Measurements from ENCODE around the gene ZNF814. TPM values are rescaled to one million over a fixed set of nuclear protein-coding genes. Genes with fewer than 3 reads are reported as not detected.
"Not testable (repeated sequence)": the region's sequence is repeated elsewhere in the genome, so short reads cannot be mapped to it uniquely, and the experiment has no call there.

ZNF814 gene
- total RNA-seq, 1 experiment from 2014 or later = 4.8 TPM

DNA sequence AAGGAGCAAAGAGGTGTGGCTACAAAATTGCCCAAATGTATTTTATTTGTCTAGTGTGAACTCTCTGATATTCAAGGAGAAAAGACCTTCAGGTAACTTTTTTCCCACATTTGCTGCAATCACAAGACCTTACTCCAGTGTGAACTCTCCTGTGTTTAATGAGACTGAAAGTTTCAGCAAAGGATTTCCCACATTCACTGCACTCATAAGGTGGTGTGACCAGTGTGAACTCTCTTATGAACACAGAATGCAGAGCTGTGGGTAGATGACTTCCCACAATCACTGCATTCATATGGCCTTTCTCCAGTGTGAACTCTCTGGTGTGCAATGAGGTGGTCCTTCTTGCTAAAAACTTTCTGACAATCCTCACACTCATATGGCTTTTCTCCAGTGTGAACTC lies 16.4 kb downstream of the ZNF814 start:
- H3K27ac ChIP-seq (ENCODE audit: low read length) = no peak overlapping the region
- DNase-seq (ENCODE audit: low read depth, low spot score) = no peak
- intact Hi-C loops (cut with micrococcal nuclease; ENCODE audit: unreplicated experiment) (no loop called here), in situ Hi-C loops (cut with HindIII; ENCODE audit: low pct_unique_long_range_greater_than_20kb, low sequenced_read_pairs) (no loop called here)
- no peaks in the 10 kb centered on the region for H3K4me1 ChIP-seq (ENCODE audit: control insufficient read depth, insufficient read depth, low read length)
- no TSS peak for BruUV-seq (replicated peaks)
- CTCF ChIA-PET = no interaction called here
- no peak for ATAC-seq
- no peak for TF ChIP-seq TCF7L2 (IDR thresholded peaks at IDR 0.05; ENCODE audit: low read depth, low read length)
- no peak for TF ChIP-seq SIN3A (IDR thresholded peaks at IDR 0.05; ENCODE audit: borderline replicate concordance, insufficient read depth, low read depth, low read length)
- no peak; the same call in 1 of the 2 replicates for TF ChIP-seq POLR2AphosphoS5 (IDR thresholded peaks at IDR 0.05; ENCODE audit: low read depth, low read length)
- TF ChIP-seq, protein P1, sequence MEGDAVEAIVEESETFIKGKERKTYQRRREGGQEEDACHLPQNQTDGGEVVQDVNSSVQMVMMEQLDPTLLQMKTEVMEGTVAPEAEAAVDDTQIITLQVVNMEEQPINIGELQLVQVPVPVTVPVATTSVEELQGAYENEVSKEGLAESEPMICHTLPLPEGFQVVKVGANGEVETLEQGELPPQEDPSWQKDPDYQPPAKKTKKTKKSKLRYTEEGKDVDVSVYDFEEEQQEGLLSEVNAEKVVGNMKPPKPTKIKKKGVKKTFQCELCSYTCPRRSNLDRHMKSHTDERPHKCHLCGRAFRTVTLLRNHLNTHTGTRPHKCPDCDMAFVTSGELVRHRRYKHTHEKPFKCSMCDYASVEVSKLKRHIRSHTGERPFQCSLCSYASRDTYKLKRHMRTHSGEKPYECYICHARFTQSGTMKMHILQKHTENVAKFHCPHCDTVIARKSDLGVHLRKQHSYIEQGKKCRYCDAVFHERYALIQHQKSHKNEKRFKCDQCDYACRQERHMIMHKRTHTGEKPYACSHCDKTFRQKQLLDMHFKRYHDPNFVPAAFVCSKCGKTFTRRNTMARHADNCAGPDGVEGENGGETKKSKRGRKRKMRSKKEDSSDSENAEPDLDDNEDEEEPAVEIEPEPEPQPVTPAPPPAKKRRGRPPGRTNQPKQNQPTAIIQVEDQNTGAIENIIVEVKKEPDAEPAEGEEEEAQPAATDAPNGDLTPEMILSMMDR (IDR thresholded peaks at IDR 0.05) = no peak
- no peaks in the 10 kb centered on the region for H3K27me3 ChIP-seq (ENCODE audit: control insufficient read depth, insufficient read depth, low read length)
- peaks cover 44% of the 10 kb centered on the region for H3K9me3 ChIP-seq (ENCODE audit: control insufficient read depth, insufficient read depth, low read depth, low read length)
- POLR2A ChIA-PET = no interaction called here
- H3K36me3 ChIP-seq (ENCODE audit: control insufficient read depth, insufficient read depth, low read length) = no peaks in the 10 kb centered on the region
- no peak overlapping the region for H3K4me3 ChIP-seq (ENCODE audit: low read depth in 2 of 2, low read length in 2 of 2)

DNA sequence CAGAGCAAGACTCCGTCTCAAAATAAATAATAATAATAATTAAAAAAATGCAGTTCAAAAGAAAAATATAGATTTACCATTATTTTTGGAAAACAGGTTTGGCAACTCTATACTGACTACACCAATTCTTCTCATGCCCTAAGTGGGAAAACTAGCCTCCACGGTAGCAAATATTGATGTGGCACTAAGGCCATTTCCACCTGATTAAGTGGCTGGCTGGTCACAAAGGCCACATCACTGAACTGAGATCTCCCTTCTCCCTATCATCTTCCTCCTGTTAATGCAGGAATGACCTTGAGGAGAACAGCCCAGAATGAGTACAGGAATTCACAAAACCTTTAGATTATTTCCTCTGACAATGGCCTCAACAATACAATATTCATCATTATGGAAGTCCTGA lies 18.6 kb downstream of the ZNF814 start:
- no peak overlapping the region for H3K4me3 ChIP-seq (ENCODE audit: low read depth in 2 of 2, low read length in 2 of 2)
- H3K9me3 ChIP-seq (ENCODE audit: control insufficient read depth, insufficient read depth, low read depth, low read length) = peaks cover 49% of the 10 kb centered on the region
- in situ Hi-C loops (cut with HindIII; ENCODE audit: low pct_unique_long_range_greater_than_20kb, low sequenced_read_pairs) (no loop called here), intact Hi-C loops (cut with micrococcal nuclease; ENCODE audit: unreplicated experiment) (no loop called here)
- H3K36me3 ChIP-seq (ENCODE audit: control insufficient read depth, insufficient read depth, low read length) = peaks cover 4% of the 10 kb centered on the region; the same call in 1 of the 2 replicates
- BruUV-seq (replicated peaks) = no TSS peak
- no peaks in the 10 kb centered on the region for H3K4me1 ChIP-seq (ENCODE audit: control insufficient read depth, insufficient read depth, low read length)
- no peaks in the 10 kb centered on the region for H3K27me3 ChIP-seq (ENCODE audit: control insufficient read depth, insufficient read depth, low read length)
- TF ChIP-seq, protein P1 (IDR thresholded peaks at IDR 0.05) = no peak
- TF ChIP-seq TCF7L2 (IDR thresholded peaks at IDR 0.05; ENCODE audit: low read depth, low read length) (no peak), SIN3A (IDR thresholded peaks at IDR 0.05; ENCODE audit: borderline replicate concordance, insufficient read depth, low read depth, low read length) (no peak), POLR2AphosphoS5 (IDR thresholded peaks at IDR 0.05; ENCODE audit: low read depth, low read length) (no peak)
- TF ChIP-seq, protein P2, sequence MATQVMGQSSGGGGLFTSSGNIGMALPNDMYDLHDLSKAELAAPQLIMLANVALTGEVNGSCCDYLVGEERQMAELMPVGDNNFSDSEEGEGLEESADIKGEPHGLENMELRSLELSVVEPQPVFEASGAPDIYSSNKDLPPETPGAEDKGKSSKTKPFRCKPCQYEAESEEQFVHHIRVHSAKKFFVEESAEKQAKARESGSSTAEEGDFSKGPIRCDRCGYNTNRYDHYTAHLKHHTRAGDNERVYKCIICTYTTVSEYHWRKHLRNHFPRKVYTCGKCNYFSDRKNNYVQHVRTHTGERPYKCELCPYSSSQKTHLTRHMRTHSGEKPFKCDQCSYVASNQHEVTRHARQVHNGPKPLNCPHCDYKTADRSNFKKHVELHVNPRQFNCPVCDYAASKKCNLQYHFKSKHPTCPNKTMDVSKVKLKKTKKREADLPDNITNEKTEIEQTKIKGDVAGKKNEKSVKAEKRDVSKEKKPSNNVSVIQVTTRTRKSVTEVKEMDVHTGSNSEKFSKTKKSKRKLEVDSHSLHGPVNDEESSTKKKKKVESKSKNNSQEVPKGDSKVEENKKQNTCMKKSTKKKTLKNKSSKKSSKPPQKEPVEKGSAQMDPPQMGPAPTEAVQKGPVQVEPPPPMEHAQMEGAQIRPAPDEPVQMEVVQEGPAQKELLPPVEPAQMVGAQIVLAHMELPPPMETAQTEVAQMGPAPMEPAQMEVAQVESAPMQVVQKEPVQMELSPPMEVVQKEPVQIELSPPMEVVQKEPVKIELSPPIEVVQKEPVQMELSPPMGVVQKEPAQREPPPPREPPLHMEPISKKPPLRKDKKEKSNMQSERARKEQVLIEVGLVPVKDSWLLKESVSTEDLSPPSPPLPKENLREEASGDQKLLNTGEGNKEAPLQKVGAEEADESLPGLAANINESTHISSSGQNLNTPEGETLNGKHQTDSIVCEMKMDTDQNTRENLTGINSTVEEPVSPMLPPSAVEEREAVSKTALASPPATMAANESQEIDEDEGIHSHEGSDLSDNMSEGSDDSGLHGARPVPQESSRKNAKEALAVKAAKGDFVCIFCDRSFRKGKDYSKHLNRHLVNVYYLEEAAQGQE (IDR thresholded peaks at IDR 0.05; ENCODE audit: insufficient read depth in 1 of 2, low read depth in 2 of 2, low read length in 1 of 2) = no peak
- no peak for DNase-seq (ENCODE audit: low read depth, low spot score)
- H3K27ac ChIP-seq (ENCODE audit: low read length) = no peak overlapping the region
- no peak for ATAC-seq
- ChIA-PET POLR2A (no interaction called here), CTCF (no interaction called here)

DNA sequence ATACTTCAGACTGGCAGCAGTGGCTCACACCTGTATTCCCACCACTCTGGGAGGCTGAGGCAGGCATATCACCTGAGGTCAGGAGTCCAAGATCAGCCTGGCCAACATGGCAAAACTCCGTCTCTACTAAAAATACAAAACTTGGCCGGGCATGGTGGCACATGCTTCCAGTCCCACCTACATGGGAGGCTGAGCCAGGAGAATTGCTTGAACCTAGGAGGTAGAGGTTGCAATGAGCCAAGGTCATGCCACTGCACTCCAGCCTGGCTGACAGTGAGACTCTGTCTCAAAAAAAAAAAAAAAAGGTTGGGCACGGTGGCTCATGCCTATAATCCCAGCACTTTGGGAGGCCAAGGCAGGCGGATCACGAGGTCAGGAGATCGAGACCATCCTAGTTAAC lies 19.2 kb downstream of the ZNF814 start:
- POLR2A ChIA-PET; ATAC-seq; BruUV-seq (replicated peaks); CTCF ChIA-PET; H3K36me3 ChIP-seq (ENCODE audit: control insufficient read depth, insufficient read depth, low read length); H3K4me1 ChIP-seq (ENCODE audit: control insufficient read depth, insufficient read depth, low read length); in situ Hi-C loops (cut with HindIII; ENCODE audit: low pct_unique_long_range_greater_than_20kb, low sequenced_read_pairs); H3K27me3 ChIP-seq (ENCODE audit: control insufficient read depth, insufficient read depth, low read length); H3K27ac ChIP-seq (ENCODE audit: low read length); H3K4me3 ChIP-seq (ENCODE audit: low read depth in 2 of 2, low read length in 2 of 2); intact Hi-C loops (cut with micrococcal nuclease; ENCODE audit: unreplicated experiment); DNase-seq (ENCODE audit: low read depth, low spot score): not testable (repeated sequence)
- peaks cover 54% of the 10 kb centered on the region for H3K9me3 ChIP-seq (ENCODE audit: control insufficient read depth, insufficient read depth, low read depth, low read length)
